ES-I3 (cell line): Measurements from ENCODE around the gene ABCA2.

Source experiments
- H3K36me3 ChIP-seq: 2 replicates; pipeline ENCODE4 v1.6.1; 2013; ENCODE audit warnings: mild to moderate bottlenecking, low read length, control low read depth, moderate library complexity; ENCODE audit not compliant: insufficient read depth
- H3K4me1 ChIP-seq: 2 replicates; pipeline ENCODE4 v1.6.1; 2013; ENCODE audit warnings: mild to moderate bottlenecking, control low read depth, low read length; ENCODE audit not compliant: insufficient read depth
- H3K9ac ChIP-seq: 2 replicates; pipeline ENCODE4 v1.6.1; 2013; ENCODE audit warnings: low read depth, mild to moderate bottlenecking, low read length, moderate library complexity
- H3K9me3 ChIP-seq: 2 replicates; pipeline ENCODE4 v1.6.1; 2013; ENCODE audit warnings: mild to moderate bottlenecking, low read length, moderate library complexity; ENCODE audit not compliant: control insufficient read depth, insufficient read depth

ABCA2 gene, protein sequence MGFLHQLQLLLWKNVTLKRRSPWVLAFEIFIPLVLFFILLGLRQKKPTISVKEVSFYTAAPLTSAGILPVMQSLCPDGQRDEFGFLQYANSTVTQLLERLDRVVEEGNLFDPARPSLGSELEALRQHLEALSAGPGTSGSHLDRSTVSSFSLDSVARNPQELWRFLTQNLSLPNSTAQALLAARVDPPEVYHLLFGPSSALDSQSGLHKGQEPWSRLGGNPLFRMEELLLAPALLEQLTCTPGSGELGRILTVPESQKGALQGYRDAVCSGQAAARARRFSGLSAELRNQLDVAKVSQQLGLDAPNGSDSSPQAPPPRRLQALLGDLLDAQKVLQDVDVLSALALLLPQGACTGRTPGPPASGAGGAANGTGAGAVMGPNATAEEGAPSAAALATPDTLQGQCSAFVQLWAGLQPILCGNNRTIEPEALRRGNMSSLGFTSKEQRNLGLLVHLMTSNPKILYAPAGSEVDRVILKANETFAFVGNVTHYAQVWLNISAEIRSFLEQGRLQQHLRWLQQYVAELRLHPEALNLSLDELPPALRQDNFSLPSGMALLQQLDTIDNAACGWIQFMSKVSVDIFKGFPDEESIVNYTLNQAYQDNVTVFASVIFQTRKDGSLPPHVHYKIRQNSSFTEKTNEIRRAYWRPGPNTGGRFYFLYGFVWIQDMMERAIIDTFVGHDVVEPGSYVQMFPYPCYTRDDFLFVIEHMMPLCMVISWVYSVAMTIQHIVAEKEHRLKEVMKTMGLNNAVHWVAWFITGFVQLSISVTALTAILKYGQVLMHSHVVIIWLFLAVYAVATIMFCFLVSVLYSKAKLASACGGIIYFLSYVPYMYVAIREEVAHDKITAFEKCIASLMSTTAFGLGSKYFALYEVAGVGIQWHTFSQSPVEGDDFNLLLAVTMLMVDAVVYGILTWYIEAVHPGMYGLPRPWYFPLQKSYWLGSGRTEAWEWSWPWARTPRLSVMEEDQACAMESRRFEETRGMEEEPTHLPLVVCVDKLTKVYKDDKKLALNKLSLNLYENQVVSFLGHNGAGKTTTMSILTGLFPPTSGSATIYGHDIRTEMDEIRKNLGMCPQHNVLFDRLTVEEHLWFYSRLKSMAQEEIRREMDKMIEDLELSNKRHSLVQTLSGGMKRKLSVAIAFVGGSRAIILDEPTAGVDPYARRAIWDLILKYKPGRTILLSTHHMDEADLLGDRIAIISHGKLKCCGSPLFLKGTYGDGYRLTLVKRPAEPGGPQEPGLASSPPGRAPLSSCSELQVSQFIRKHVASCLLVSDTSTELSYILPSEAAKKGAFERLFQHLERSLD (N-terminal part only)

DNA sequence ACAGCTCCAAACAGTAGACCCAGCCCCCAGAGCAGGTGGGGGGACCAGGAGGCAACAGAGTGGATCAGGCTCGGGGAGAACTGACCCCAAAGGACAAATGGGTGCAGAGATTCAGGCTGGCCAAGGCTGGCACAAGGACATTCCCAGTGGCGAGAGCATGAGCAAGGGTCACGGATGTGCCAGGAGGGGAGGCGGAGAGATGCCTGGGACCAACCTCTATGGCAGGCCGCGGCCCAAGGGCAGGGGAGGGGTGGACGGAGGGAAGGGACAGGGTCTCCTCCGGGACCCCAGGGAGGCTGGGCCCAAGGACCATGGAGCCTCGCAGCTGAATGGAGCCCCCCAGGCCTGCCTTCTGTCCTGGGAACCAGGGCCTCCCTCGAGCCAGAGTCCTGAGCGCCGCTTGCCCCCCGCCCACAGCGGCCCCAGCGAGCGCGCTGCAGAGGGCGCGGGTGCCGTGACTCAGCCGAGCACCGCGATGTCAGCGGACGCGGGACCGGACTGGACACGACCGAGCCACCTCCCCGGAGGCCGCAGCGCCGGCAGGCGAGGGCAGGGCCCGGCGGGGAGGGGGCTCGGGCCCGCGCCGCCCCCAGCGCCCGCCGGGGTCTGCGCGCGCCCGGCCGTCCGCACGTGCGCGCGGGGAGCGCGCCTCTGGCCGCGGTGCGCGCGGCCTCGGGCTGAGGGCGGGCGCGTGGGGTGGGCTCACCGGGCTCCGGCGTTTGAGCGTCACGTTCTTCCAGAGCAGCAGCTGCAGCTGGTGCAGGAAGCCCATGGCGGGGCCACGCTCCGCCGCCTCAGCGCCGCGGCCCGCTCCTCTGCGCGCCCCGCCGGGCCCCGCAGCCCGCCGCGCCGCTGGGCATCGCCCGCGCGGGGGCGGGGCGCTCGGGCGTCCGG lies at the start of gene ABCA2:
Gene ABCA2, minus strand, starts transcription at position 869 of the 894 bp plus-strand sequence. Its CDS starts 97 bp downstream, at position 772.
- Histone ChIP-seq H3K4me1 (no peaks in the 10 kb centered on the region; the same call in 1 of the 2 replicates), H3K9me3 (no peaks in the 10 kb centered on the region), H3K9ac (peak within 1 kb of the TSS; percentile 61), H3K36me3 (no peaks in the 10 kb centered on the region)

DNA sequence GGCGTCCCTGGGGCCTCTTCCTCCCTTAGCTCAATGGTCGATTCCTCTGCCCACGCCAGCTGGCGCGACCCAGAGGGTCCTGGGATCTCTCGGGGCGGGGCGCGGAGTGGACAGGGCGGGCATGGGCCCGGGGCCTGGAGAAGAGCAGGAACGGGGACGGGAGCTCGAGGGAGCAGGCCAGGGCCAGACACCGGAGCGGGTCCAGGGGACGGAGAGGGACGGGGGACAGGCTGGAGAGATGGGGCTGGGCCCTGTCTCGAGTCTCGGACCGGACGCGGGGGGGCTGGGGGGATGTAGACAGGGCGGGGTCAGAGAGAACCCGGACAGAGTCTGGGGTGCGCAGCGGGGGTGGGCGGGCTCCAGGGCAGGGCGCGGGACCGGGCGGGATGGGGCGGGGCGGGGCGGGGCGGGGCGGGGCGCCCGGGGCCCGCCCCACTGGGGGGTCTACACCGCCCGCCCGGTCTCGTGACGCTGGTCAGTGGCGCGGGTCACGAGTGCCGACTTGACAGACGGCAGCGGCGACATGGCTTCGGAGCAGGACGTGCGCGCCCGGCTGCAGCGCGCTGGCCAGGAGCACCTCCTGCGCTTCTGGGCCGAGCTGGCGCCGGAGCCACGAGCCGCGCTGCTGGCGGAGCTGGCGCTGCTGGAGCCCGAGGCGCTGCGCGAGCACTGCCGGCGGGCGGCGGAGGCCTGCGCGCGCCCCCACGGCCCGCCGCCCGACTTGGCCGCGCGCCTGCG lies 49.1 kb upstream of the ABCA2 start, which contains the start of gene UAP1L1:
Gene UAP1L1, plus strand, starts transcription at position 508 of the 738 bp plus-strand sequence. Its CDS starts 16 bp downstream, at position 524.
- Histone ChIP-seq H3K9ac (peak within 1 kb of the TSS; percentile 77), H3K4me1 (peaks cover 12% of the 10 kb centered on the region), H3K9me3 (no peaks in the 10 kb centered on the region), H3K36me3 (no peaks in the 10 kb centered on the region; the same call in 1 of the 2 replicates)

DNA sequence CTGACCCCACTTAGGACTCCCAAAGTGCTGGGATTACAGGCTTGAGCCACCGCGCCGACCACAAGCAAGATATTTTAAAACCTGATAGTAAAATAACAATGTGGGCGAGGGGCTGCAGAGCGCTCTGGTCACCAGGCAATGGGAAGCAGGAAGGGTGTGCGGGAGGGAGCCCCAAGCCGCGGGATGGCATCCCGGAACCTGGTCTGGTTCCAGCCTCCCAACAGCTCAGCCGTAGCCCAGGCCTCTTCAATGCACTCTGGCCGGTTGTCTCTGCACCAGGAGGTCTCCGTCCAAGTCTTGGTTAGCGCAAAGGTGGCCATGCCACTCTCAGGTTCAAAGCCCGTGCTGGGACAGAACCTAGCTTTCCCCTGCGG lies 48.6 kb upstream of the ABCA2 start:
- H3K4me1 ChIP-seq, result peaks cover 12% of the 10 kb centered on the region
- no peaks in the 10 kb centered on the region for H3K9me3 ChIP-seq
- peak overlapping the region; percentile 77 for H3K9ac ChIP-seq
- H3K36me3 ChIP-seq, result no peaks in the 10 kb centered on the region; the same call in 1 of the 2 replicates

DNA sequence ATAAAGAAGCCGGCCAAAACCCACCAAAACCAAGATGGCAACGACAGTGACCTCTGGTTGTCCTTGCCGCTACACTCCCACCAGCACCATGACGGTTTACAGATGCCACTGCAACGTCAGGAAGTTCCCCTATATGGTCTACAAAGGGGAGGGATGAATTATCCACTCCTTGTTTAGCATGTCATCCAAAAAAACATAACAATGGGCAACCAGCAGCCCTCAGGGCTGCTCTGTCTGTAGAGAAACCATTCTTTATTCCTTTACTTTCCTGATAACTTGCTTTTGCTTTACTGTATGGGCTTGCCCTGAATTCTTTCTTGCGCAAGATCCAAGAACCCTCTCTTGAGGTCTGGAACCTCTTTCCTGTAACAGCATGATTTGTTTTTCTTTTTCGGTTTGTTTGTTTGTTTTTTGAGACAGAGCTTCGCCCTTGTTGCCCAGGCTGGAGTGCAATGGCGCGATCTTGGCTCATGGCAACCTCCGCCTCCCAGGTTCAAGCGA lies 47.3 kb upstream of the ABCA2 start:
- H3K9ac ChIP-seq, result no peak overlapping the region
- no peaks in the 10 kb centered on the region for H3K9me3 ChIP-seq
- peaks cover 12% of the 10 kb centered on the region for H3K4me1 ChIP-seq
- no peaks in the 10 kb centered on the region for H3K36me3 ChIP-seq

DNA sequence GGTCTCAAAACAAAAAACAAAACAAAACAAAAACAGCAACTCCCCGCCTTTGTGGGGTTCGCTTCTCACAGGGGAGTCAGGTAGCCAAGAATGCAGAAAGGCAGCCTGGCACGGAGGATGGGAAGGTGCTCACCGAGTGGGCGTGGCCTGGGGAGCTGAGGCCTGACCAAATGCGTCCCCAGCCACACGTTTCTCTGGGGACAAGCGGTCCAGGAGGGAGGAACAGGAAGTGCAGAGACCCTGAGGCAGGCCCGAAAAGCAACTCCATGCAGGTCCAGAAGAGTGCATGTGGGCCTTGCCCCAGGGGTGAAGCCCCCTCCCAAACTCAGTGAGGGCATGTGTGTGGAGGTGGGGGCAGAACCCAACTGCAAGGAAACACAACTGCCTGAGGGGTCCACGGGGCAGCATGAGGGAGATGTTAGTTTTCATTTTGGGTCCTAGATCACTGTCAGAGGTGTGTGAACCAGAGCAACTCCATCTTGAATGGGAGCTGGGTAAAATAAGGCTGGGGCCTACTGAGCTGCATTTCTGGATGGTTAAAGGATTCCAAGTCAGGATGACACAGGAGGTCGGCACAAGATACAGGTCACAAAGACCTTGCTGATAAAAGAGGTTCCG lies 46.7 kb upstream of the ABCA2 start:
- Histone ChIP-seq H3K9me3 (no peaks in the 10 kb centered on the region), H3K36me3 (no peaks in the 10 kb centered on the region), H3K4me1 (peaks cover 12% of the 10 kb centered on the region), H3K9ac (no peak overlapping the region)

DNA sequence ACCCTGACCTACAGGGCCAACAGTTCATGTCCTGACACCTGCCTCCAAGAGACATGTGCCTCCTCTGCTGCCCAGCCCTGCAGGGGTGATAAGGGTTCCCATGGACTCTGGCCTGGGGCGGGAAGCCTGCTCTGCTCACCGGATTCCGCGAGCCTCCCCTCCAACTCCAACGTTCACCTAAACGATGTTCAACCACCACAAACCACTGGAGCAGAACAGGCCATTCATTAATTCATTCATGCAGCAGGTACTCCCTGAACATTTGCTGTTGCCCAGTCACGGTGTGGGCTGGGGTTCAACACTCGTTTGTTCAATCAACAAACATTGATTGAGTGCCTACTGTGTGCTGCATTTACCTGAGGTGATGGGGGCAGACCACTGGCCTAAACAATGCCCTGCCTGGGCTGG lies 46.0 kb upstream of the ABCA2 start:
- H3K4me1 ChIP-seq, result peaks cover 12% of the 10 kb centered on the region
- H3K9ac ChIP-seq, result no peak overlapping the region
- H3K36me3 ChIP-seq, result no peaks in the 10 kb centered on the region
- no peaks in the 10 kb centered on the region for H3K9me3 ChIP-seq

DNA sequence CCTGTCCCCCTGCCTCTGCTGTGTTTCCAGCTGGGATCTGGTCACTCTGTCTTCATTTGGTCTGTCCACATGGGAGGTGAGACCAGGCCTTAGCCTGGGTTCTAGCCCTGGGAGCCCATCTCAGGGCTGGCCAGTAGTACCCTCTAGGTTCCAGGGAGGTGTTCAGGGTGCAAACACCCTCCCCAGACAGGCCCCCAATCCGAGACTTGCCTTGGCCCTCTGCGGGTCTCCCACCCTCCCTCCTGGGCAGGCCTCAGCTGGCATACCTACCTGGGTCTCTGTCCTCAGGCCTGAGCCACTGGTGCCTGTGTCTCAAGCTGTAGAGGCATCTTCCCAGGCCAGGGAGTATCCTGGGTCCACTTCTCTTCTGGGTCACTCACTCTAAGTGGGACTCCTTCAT lies 43.2 kb upstream of the ABCA2 start:
- peaks cover 13% of the 10 kb centered on the region for H3K4me1 ChIP-seq
- peak overlapping the region; percentile 76 for H3K9ac ChIP-seq
- no peaks in the 10 kb centered on the region for H3K36me3 ChIP-seq
- H3K9me3 ChIP-seq, result no peaks in the 10 kb centered on the region

DNA sequence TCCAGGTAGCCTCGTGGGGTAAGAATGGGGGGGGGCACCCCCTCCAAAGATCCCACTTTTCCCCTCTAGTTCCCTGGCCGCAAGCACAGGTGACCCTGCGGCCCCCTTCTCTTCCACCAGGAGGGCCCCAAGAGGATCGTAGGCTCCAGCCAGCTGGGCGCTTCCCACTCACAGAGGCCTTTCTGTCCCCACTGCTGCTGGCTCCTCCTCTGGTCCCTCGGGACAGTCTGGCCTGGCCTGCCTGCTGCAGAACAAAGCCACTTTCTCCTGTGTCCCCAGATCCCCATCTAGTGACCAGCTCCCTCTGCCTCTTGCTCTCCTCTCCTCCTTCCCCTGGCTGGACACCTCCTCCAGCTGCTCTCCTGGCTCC lies 42.9 kb upstream of the ABCA2 start:
- peak overlapping the region; percentile 76 for H3K9ac ChIP-seq
- no peaks in the 10 kb centered on the region for H3K36me3 ChIP-seq
- H3K4me1 ChIP-seq, result peaks cover 13% of the 10 kb centered on the region
- no peaks in the 10 kb centered on the region for H3K9me3 ChIP-seq

DNA sequence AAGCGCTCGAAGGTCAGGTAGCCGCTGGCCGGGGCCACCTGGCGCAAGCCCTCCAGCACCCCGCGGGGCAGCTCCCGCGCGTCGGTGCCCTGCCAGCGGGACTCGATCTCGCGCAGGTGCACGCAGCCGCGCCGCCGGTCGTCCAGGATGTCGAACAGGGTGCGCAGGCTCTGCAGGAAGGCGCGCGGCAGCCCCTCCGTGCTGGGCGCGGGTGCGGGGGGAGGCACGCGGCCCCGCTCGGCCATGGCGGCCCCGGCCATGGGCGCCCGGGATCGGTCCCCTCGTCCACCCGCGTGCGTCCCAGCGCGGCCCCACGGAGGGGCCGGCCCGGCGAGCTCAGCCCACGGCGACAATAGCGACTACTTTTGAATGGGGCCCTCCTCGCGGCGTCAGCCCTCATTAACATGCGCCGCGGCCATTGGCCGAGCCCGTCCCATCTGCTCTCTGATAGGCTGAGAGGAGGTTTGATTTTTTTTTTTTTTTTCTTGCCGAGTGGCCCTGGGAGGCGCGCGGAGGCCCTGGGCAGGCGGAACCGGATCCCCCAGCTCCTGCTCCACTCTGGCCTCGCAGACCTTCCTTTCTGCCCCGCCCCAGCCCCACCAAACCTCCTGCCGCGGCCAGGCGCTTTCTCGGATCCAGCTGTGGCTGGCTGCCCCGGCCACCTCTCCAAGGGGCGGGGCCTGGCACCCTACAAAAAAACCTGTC lies 42.3 kb upstream of the ABCA2 start, which contains the start of gene SAPCD2:
Gene SAPCD2, minus strand, starts transcription at position 357 of the 705 bp plus-strand sequence. Its CDS starts 97 bp downstream, at position 260.
- peaks cover 12% of the 10 kb centered on the region for H3K4me1 ChIP-seq
- peak within 1 kb of the TSS; percentile 76 for H3K9ac ChIP-seq
- H3K9me3 ChIP-seq, result no peaks in the 10 kb centered on the region
- no peaks in the 10 kb centered on the region for H3K36me3 ChIP-seq

DNA sequence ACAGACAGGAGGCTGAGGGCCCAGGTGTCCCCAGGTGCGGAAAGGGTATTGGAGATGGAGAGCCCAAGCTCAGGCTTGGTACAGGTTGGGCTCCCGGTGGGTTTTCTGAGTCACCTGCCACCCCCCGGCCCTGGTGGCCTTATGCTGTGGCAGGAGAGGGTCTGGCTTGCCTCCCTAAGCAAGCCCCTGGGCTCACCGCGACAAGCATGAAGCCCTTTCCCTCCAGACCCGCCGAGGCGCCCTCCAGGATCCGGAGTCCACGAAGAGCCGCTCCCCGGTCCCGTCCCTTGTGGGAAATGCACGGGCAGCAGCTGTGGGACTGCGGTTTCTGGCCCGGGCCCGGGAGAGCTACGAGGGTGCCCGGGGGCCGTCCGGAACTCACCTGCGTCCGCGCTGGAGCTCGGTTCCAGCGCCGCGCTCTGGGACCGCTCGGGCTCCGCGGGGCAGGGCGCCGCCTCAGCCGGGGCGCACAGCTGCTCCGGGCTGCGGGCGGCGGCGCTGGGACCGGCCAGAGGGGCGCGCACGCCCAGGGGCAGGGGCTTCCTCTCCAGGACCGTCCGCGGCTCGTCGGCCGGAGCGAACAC lies 41.6 kb upstream of the ABCA2 start:
- Histone ChIP-seq H3K9ac (peak overlapping the region; percentile 76), H3K9me3 (no peaks in the 10 kb centered on the region), H3K4me1 (peaks cover 5% of the 10 kb centered on the region; the same call in 1 of the 2 replicates), H3K36me3 (no peaks in the 10 kb centered on the region)
